Measurements from ENCODE around the gene MYO1D. TPM values are rescaled to one million over a fixed set of nuclear protein-coding genes. Genes with fewer than 3 reads are reported as not detected.

The MYO1D gene
- total RNA-seq, 2 experiments from 2014 or later = 0.09 to 0.89 TPM

DNA sequence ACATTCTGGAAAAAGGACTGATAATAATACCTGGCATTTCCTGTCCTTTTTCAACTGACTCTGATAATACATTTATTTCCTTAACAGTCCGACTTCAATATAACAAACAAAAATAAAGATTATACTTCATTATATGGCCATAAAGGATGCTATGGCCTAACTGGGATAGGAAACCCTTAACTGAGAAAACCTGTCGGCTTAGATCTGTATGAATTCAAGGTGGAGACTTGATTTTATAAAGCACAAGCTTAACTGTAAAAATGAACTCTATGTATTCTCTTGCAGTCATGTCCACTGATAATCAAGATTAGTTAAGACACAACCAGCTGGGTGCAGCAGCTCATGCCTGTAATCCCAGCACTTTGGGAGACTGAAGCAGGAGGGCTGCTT is 102.2 kb downstream of the MYO1D start:
- H3K4me2 ChIP-seq (ENCODE audit: low read length) = no peak overlapping the region
- no peaks in the 10 kb centered on the region for H3K9me3 ChIP-seq (ENCODE audit: low read length)
- no peak overlapping the region for H3K27ac ChIP-seq (ENCODE audit: low read depth, low read length, poor library complexity, severe bottlenecking)
- H3K79me2 ChIP-seq (ENCODE audit: insufficient read depth, low read depth, low read length) = no peaks in the 10 kb centered on the region
- H3K9me2 ChIP-seq (ENCODE audit: insufficient read depth, low read length) = no peaks in the 10 kb centered on the region
- intact Hi-C loops (cut with micrococcal nuclease; ENCODE audit: unreplicated experiment) = no loop called here
- CTCF ChIA-PET (ENCODE audit: unreplicated experiment) = no interaction called here
- no peaks in the 10 kb centered on the region for H4K20me1 ChIP-seq (ENCODE audit: insufficient read depth, low read length)
- H3K36me3 ChIP-seq (ENCODE audit: insufficient read depth, low read length) = no peaks in the 10 kb centered on the region
- POLR2A ChIA-PET = no interaction called here
- TF ChIP-seq, protein P1, sequence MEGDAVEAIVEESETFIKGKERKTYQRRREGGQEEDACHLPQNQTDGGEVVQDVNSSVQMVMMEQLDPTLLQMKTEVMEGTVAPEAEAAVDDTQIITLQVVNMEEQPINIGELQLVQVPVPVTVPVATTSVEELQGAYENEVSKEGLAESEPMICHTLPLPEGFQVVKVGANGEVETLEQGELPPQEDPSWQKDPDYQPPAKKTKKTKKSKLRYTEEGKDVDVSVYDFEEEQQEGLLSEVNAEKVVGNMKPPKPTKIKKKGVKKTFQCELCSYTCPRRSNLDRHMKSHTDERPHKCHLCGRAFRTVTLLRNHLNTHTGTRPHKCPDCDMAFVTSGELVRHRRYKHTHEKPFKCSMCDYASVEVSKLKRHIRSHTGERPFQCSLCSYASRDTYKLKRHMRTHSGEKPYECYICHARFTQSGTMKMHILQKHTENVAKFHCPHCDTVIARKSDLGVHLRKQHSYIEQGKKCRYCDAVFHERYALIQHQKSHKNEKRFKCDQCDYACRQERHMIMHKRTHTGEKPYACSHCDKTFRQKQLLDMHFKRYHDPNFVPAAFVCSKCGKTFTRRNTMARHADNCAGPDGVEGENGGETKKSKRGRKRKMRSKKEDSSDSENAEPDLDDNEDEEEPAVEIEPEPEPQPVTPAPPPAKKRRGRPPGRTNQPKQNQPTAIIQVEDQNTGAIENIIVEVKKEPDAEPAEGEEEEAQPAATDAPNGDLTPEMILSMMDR (conservative IDR thresholded peaks at IDR 0.05; ENCODE audit: low read length) = no peak
- no peak for TF ChIP-seq EZH2phosphoT487 (IDR thresholded peaks at IDR 0.05; ENCODE audit: borderline replicate concordance, low read depth, low read length)
- H3K4me1 ChIP-seq (ENCODE audit: insufficient read depth, low read length, poor library complexity, severe bottlenecking) = no peaks in the 10 kb centered on the region
- no peak for DNase-seq (ENCODE audit: low spot score)
- H3K4me3 ChIP-seq (ENCODE audit: low read depth, low read length, poor library complexity, severe bottlenecking) = no peak overlapping the region
- no peak overlapping the region for H2AFZ ChIP-seq (ENCODE audit: low read length)
- BruUV-seq (replicated peaks) = no TSS peak

DNA sequence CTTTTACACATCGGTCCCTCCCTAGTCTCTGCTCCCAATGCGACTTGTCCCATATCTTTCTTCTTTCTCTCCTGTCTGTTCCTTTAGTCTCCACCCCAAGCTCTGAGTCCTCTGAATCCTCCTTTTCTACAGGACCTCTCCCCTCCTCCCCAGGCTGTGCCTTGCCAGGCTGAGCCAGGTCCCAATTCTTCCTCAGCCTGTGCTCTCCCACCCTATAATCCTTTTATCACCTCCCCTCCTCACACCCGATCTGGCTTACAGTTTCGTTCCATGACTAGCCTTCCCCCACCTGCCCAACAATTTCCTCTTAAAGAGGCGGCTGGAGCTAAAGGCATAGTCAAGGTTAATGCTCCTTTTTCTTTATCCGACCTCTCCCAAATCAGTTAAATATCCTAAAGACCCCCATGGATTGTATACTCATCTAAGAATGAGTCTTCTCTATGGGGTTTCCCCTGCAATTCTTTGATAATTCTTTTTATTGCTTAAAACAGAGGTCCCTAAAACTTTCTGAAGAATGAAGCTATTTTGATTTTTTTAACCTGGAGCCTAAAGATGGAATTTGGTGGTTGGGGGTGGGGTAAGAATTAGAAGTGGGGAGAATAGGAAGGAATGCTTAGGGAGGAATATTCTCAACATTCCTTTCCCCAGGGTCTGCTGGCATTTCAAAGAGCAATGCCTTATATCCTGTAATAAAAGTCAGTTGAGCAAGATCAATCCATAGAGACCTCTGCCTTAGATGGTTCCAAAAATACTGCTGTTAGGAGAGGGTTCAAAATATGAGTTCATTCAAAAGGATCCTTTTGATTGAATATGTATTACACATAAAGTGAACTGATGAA is 102.8 kb downstream of the MYO1D start:
- Histone ChIP-seq H2AFZ (ENCODE audit: low read length) (no peak overlapping the region), H3K36me3 (ENCODE audit: insufficient read depth, low read length) (no peaks in the 10 kb centered on the region), H3K4me3 (ENCODE audit: low read depth, low read length, poor library complexity, severe bottlenecking) (no peak overlapping the region), H3K9me3 (ENCODE audit: low read length) (no peaks in the 10 kb centered on the region), H3K27ac (ENCODE audit: low read depth, low read length, poor library complexity, severe bottlenecking) (no peak overlapping the region), H3K4me1 (ENCODE audit: insufficient read depth, low read length, poor library complexity, severe bottlenecking) (no peaks in the 10 kb centered on the region), H4K20me1 (ENCODE audit: insufficient read depth, low read length) (no peaks in the 10 kb centered on the region), H3K9me2 (ENCODE audit: insufficient read depth, low read length) (no peaks in the 10 kb centered on the region), H3K79me2 (ENCODE audit: insufficient read depth, low read depth, low read length) (no peaks in the 10 kb centered on the region), H3K4me2 (ENCODE audit: low read length) (no peak overlapping the region)
- intact Hi-C loops (cut with micrococcal nuclease; ENCODE audit: unreplicated experiment) = no loop called here
- TF ChIP-seq, protein P1 (conservative IDR thresholded peaks at IDR 0.05; ENCODE audit: low read length) = no peak
- TF ChIP-seq EZH2phosphoT487 (IDR thresholded peaks at IDR 0.05; ENCODE audit: borderline replicate concordance, low read depth, low read length) = no peak
- DNase-seq (ENCODE audit: low spot score) = no peak
- CTCF ChIA-PET (ENCODE audit: unreplicated experiment) = no interaction called here
- no TSS peak for BruUV-seq (replicated peaks)
- POLR2A ChIA-PET = no interaction called here

DNA sequence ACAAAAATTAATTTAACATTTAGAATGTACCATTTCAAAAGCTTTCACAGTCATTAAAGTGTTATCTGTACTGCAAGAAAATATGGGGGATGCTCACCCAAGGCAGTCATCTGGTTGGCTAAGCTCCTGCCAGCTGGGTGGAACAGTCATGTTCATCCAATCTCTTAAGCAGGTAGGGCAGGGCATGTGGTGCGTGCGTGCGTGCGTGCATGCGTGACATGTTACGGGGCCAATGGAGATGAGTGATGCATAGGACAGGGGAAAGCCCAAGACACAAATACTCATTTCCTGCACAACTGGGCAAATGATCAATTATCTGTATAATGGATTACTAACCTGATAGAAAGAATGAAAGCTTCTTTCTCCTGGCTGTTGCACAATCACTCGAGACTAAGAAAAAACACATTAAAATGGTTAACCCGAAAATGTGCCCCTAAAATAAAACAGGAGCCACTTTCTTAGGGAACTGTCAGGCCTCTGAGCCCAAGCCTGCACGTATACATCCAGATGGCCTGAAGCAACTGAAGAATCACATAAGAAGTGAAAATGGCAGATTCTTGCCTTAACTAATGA is 104.4 kb downstream of the MYO1D start:
- TF ChIP-seq, protein P1 (conservative IDR thresholded peaks at IDR 0.05; ENCODE audit: low read length) = no peak
- no peak for TF ChIP-seq EZH2phosphoT487 (IDR thresholded peaks at IDR 0.05; ENCODE audit: borderline replicate concordance, low read depth, low read length)
- no peak for DNase-seq (ENCODE audit: low spot score)
- Histone ChIP-seq H3K4me3 (ENCODE audit: low read depth, low read length, poor library complexity, severe bottlenecking) (no peak overlapping the region), H4K20me1 (ENCODE audit: insufficient read depth, low read length) (no peaks in the 10 kb centered on the region), H3K4me2 (ENCODE audit: low read length) (no peak overlapping the region), H3K4me1 (ENCODE audit: insufficient read depth, low read length, poor library complexity, severe bottlenecking) (no peaks in the 10 kb centered on the region), H3K27ac (ENCODE audit: low read depth, low read length, poor library complexity, severe bottlenecking) (no peak overlapping the region), H3K9me3 (ENCODE audit: low read length) (no peaks in the 10 kb centered on the region), H3K9me2 (ENCODE audit: insufficient read depth, low read length) (no peaks in the 10 kb centered on the region), H3K79me2 (ENCODE audit: insufficient read depth, low read depth, low read length) (no peaks in the 10 kb centered on the region), H3K36me3 (ENCODE audit: insufficient read depth, low read length) (no peaks in the 10 kb centered on the region), H2AFZ (ENCODE audit: low read length) (no peak overlapping the region)
- BruUV-seq (replicated peaks) = no TSS peak
- intact Hi-C loops (cut with micrococcal nuclease; ENCODE audit: unreplicated experiment) = no loop called here
- POLR2A ChIA-PET = interaction anchor here (0.7 kb wide), 1 partner anchor 390 kb away, joined by 3 read pairs; no protein-coding TSS in a partner anchor
- CTCF ChIA-PET (ENCODE audit: unreplicated experiment) = no interaction called here
